AG04450 (cell line): Measurements from ENCODE around the gene KRT3. TPM values are rescaled to one million over a fixed set of nuclear protein-coding genes. Genes with fewer than 3 reads are reported as not detected.

Experiments used
- CTCF ChIA-PET: fragments of 300-600, 350-600 bp; formaldehyde crosslinking; extraction: SDS; loops from one replicate; lab custom pipeline; 2022; ENCODE audit warnings: antibody characterized with exemption, inconsistent platforms; lab: Charles Lee
- POLR2A ChIA-PET: fragments of 350-600 bp; formaldehyde crosslinking; extraction: SDS; loops from one replicate; lab custom pipeline; 2021; ENCODE audit warnings: antibody characterized with exemption, inconsistent platforms; lab: Yijun Ruan, JAX
- DNase-seq: peaks from one replicate; pipeline ENCODE4 v3.0.0-alpha.2; 2011; ENCODE audit warnings: low read depth, low spot score
- H3K27ac ChIP-seq: one replicate; pipeline ENCODE4 v1.5.1; 2012; ENCODE audit warnings: low read depth, low read length, control low read depth
- H3K27me3 ChIP-seq: one replicate; pipeline ENCODE4 v1.6.0; 2012; ENCODE audit warnings: low read length; ENCODE audit not compliant: control insufficient read depth, insufficient read depth
- H3K4me3 ChIP-seq: 2 replicates; pipeline ENCODE4 v1.5.1; 2011; ENCODE audit warnings: mild to moderate bottlenecking, low read depth, low read length, control low read depth
- H3K9me3 ChIP-seq: 2 replicates; pipeline ENCODE4 v1.5.1; 2012; ENCODE audit warnings: low read length; ENCODE audit not compliant: control insufficient read depth, insufficient read depth
- polyA plus RNA-seq: library from polyadenylated mRNA; depleted of rRNA; stranded (reverse); fragments of >200 nt; gene quantifications from 2 replicates; pipeline ENCODE4 v1.2.3, GENCODE V29; 2011
- TF ChIP-seq, protein P1 (sequence below): IDR thresholded peaks from 2 replicates; pipeline ENCODE4 v1.5.1; 2011; ENCODE audit warnings: low read depth, low read length, control low read depth, inconsistent platforms

KRT3 gene
- polyA plus RNA-seq, 1 experiment, result not detected

- TF ChIP-seq, protein P1, sequence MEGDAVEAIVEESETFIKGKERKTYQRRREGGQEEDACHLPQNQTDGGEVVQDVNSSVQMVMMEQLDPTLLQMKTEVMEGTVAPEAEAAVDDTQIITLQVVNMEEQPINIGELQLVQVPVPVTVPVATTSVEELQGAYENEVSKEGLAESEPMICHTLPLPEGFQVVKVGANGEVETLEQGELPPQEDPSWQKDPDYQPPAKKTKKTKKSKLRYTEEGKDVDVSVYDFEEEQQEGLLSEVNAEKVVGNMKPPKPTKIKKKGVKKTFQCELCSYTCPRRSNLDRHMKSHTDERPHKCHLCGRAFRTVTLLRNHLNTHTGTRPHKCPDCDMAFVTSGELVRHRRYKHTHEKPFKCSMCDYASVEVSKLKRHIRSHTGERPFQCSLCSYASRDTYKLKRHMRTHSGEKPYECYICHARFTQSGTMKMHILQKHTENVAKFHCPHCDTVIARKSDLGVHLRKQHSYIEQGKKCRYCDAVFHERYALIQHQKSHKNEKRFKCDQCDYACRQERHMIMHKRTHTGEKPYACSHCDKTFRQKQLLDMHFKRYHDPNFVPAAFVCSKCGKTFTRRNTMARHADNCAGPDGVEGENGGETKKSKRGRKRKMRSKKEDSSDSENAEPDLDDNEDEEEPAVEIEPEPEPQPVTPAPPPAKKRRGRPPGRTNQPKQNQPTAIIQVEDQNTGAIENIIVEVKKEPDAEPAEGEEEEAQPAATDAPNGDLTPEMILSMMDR, result no peak
- H3K4me3 ChIP-seq, result no peak overlapping the region
- no peak for DNase-seq
- POLR2A ChIA-PET, result no interaction called here
- no peak overlapping the region for H3K27ac ChIP-seq
- CTCF ChIA-PET, result no interaction called here
- peaks cover 15% of the 10 kb centered on the region for H3K27me3 ChIP-seq
- no peaks in the 10 kb centered on the region for H3K9me3 ChIP-seq
These were observed 9.1 kb upstream of the KRT3 start for GRCh38 chr12:52805000-52805399.

DNA sequence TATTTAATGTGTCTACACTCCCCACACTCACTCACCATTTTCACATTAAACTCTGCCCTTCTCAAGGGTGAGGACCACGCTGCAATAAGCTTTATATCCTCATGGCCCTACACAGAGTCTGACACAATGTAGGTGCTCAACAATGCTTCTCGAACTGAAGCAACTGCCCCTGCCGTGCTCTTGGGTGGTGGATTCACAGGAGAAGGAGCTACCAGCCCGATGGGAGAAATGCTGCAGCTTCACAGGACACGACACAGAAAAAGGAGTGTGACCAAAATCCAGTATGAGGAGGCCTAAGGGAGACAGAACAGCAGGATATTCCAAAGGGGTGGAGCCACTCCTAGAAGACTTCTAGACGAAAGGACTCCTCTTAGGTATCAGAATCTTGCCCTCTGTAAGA, 6.5 kb upstream of the KRT3 start:
- peaks cover 3% of the 10 kb centered on the region for H3K27me3 ChIP-seq
- H3K9me3 ChIP-seq, result no peaks in the 10 kb centered on the region
- TF ChIP-seq, protein P1, result no peak
- DNase-seq, result no peak
- no peak overlapping the region for H3K4me3 ChIP-seq
- no peak overlapping the region for H3K27ac ChIP-seq
- ChIA-PET CTCF (no interaction called here), POLR2A (no interaction called here)

- ChIA-PET POLR2A (no interaction called here), CTCF (interaction anchor here (1.8 kb wide), 1 partner anchor 64 kb away, joined by 7 read pairs; no protein-coding TSS in a partner anchor)
- Histone ChIP-seq H3K9me3 (no peaks in the 10 kb centered on the region), H3K4me3 (no peak overlapping the region), H3K27ac (no peak overlapping the region), H3K27me3 (peaks cover 3% of the 10 kb centered on the region)
- DNase-seq, result no peak
- TF ChIP-seq, protein P1, result no peak
These were observed 5.9 kb upstream of the KRT3 start for GRCh38 chr12:52801773-52802172.

DNA sequence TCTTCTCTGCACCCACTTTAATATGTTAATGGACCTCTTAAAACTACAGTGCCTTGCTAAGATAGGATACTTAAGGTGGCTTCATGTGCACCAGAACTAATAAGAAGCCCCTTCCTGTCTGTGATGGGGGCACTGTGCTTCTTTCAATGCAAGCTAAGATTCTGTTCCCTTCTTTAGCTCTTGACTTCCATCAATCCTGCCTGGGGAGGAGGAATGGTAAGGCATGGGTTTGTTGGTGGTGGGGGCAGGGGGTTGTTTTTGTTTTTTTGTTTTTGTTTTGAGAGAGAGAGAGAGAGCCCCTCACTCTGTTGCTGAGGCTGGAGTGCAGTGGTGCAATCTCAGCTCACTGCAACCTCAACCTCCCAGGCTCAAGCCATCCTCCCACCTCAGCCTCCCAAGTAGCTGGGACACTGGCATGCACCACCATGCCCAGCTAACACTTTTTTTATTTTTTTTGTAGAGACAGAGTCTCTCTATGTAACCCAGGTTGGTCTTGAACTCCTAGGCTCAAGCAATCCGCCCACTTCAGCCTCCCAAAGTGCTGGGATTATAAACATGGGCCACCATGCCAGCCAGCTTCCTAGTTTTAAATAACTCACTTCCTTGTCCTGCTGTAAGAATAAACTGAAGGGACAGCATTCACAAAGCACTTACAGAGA, 4.5 kb upstream of the KRT3 start:
- ChIA-PET POLR2A (interaction anchor here (0.6 to 0.7 kb wide), 2 partner anchors 110 to 429 kb away, joined by 3 read pairs; no protein-coding TSS in a partner anchor), CTCF (interaction anchor here (0.6 to 1.8 kb wide), 4 partner anchors 65 to 522 kb away, joined by 3 to 7 read pairs (median 4); no protein-coding TSS in a partner anchor)

More for the DNA sequence above, 4.5 kb upstream of the KRT3 start:
- H3K4me3 ChIP-seq, result no peak overlapping the region
- peaks cover 3% of the 10 kb centered on the region for H3K27me3 ChIP-seq
- TF ChIP-seq, protein P1, result no peak
- no peak for DNase-seq
- no peak overlapping the region for H3K27ac ChIP-seq
- no peaks in the 10 kb centered on the region; the same call in 1 of the 2 replicates for H3K9me3 ChIP-seq
